Activated CD8-positive, alpha-beta memory T cell treated with anti-CD3 and anti-CD28 coated beads, Interleukin-2, amount 50 U/mL, for 24 hours (primary cell): Measurements from ENCODE around the gene RGS13.

Source experiments
- DNase-seq: peaks from one replicate; pipeline ENCODE4 v3.0.0-alpha.2; 2020; ENCODE audit errors: extremely low read depth

Gene RGS13

GRCh38 chr1:192626366-192627179, 9.4 kb upstream of the RGS13 start:
- no peak for DNase-seq

GRCh38 chr1:192627901-192628300, 8.0 kb upstream of the RGS13 start:
- DNase-seq, result no peak

- no peak for DNase-seq
These were observed 7.4 kb upstream of the RGS13 start for GRCh38 chr1:192628396-192629057.

- no peak for DNase-seq
These were observed 6.3 kb upstream of the RGS13 start for GRCh38 chr1:192629612-192630011.

- DNase-seq, result no peak
These were observed 5.2 kb upstream of the RGS13 start for GRCh38 chr1:192630521-192631287.

- no peak for DNase-seq
These were observed 4.2 kb upstream of the RGS13 start for GRCh38 chr1:192631749-192632148.

GRCh38 chr1:192632188-192632587, 3.8 kb upstream of the RGS13 start:
- DNase-seq, result no peak

GRCh38 chr1:192632641-192633532, 3.1 kb upstream of the RGS13 start:
- DNase-seq, result no peak

GRCh38 chr1:192633533-192634253, 2.3 kb upstream of the RGS13 start:
- DNase-seq, result no peak

GRCh38 chr1:192635041-192635440, 906 bp upstream of the RGS13 start:
- no peak for DNase-seq

- no peak for DNase-seq
These were observed 3.8 kb downstream of the RGS13 start for GRCh38 chr1:192639607-192640368.

- no peak for DNase-seq
These were observed 16.2 kb downstream of the RGS13 start for GRCh38 chr1:192652159-192652558.

GRCh38 chr1:192654120-192654519, 18.2 kb downstream of the RGS13 start:
- no peak for DNase-seq

- DNase-seq, result no peak
These were observed 18.8 kb downstream of the RGS13 start for GRCh38 chr1:192654591-192655251.

GRCh38 chr1:192657760-192658159, 21.8 kb downstream of the RGS13 start:
- DNase-seq, result no peak

- DNase-seq, result no peak
These were observed 22.3 kb downstream of the RGS13 start for GRCh38 chr1:192658255-192658654.

- DNase-seq, result no peak
These were observed 24.7 kb downstream of the RGS13 start for GRCh38 chr1:192660613-192661012.

- no peak for DNase-seq
These were observed 32.5 kb downstream of the RGS13 start for GRCh38 chr1:192668409-192668983.

- DNase-seq, result no peak
These were observed 33.2 kb downstream of the RGS13 start for GRCh38 chr1:192669174-192669573.
